ENCODE measurements around the gene RPS28. TPM values are rescaled to one million over a fixed set of nuclear protein-coding genes. Genes with fewer than 3 reads are reported as not detected.
A peak's percentile ranks its signal among the peaks of the same experiment; 100 is the strongest.
"Not testable (repeated sequence)": the region's sequence is repeated elsewhere in the genome, so short reads cannot be mapped to it uniquely, and the experiment has no call there.

RPS28 gene
- total RNA-seq, 1 donor from 2014 or later, result 365 TPM

DNA sequence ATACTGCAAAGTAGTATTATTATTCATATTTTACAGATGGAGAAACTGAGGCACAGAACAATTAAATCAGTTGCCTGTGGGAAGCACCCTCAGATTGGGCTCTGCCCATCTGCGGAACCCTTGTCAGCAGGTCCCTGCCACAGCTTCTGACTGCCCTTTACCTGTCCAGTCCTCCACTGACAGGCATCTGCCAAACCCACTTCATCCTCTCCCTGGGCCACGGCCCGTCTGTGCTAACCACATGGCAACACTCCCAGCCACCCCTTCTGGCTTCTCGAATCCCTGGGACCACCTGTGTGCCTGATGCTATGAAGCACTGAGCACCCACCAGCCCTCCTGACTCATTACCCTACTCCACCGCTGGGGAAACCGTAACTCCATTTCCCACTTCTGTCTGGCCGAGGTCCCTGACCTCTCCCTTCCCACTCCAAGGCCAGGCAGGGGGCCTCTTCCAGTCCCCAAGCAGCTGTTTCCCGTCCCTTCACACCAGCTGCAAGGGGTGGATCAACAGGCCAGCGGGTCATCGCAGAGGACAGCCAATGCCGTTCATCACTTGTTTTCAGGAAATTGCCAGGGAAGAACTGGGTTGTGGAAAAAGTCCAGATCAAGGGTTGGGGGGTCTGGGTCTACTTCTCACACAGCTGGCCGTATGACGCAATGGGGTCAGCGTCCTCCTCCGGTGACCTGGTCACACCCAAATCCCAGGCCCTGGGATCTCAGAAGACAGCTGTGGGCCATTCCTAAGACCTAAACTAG is 19.2 kb downstream of the RPS28 start:
- DNase-seq (ENCODE audit: extremely low read depth, low read depth, low spot score), result no peak

DNA sequence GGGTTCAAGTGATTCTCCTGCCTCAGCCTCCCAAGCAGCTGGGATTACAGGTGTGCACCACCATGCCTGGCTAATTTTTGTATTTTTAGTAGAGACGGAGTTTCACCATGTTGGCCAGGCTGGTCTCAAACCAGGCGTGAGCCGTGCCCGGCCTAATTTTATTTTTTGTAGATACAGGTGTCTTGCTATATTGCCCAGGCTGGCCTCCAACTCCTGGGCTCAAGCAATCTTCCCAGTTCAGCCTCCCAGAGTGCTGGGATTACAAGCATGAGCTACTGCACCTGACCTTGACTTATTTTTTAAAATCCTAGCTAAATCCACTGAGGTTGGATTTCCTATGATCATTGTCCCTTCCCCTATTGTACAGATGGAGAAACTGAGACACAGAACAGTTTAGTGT is 20.2 kb downstream of the RPS28 start:
- DNase-seq (ENCODE audit: extremely low read depth, low read depth, low spot score), result not testable (repeated sequence)

DNA sequence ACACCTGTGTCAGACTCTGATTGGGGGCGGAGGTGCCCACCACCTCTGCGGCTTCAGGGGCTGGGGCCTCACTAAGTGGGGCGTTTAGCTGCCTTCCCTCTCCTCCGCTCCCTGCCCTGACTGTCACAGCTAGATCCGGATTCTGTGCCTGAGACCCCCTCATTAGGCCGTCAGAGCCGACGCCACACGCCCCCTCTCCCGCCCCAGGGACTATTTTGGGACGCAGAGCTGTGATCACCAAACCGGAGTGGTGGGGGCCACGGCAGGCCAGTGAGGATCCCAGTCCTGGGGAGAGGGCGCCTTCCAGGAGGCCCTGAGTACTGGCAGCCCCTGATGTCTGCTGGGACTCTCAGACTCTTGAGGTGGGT is 21.0 kb downstream of the RPS28 start:
- no peak for DNase-seq (ENCODE audit: extremely low read depth, low read depth, low spot score)

DNA sequence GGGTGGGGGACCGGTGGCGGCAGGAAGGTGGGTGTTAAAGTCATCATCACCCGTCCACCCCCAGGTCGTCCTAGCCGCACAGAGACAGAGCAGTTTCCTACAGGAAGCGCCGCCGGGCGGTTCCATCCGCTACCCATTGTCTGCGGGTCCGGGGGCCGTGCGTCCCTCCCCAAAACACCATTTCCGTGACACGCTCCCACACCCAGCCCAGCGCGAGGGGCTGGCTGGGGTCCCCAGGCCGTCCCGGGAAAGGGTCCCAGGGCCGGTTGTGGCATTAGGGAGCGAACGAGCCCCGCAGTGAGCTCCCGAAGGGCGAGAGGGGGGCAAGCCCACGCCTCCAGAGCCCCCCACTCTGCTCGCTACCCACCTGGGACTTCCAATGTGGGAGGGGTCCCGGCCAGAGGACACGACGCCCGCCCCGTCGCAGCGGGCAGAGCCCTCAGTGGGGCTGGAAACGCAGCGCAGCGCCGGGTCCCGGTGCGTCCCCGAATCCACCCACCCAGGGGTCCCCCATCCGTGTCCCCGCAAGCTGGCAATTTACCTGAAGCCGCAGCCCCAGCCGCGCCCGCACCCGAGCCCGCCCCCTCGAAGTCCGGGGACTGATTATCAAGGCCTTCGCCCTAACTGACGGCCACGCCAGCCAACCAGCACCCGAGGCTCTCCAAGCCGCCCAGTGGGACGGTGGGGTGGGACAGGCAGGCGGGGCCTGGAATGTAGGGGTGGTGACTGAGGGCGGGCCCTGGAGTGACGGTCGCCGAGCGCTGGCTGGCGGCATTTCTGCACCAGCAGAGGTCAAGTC is 21.6 kb downstream of the RPS28 start, which contains the start of gene KANK3:
Gene KANK3 (minus strand): TSS at position 579 of the 799 bp plus-strand sequence. CDS start 5,434 bp downstream, outside the sequence.
- DNase-seq (ENCODE audit: extremely low read depth, low read depth, low spot score), result no peak

DNA sequence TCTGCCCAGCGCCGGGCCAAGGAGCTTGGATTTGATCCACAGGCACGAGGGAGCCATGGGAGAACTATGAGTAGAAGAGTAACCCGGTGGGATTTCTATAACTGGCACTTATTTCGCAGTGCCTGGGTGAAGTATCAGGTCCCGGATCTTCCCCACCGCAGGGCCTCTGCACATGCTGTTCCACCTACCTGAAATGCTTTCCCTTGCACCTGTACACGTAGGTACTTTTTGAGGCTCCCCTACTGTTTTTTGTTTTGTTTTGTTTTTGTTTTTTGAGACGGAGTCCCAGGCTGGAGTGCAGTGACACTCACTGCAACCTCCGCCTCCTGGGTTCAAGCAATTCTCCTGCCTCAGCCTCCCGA is 22.2 kb downstream of the RPS28 start:
- no peak for DNase-seq (ENCODE audit: extremely low read depth, low read depth, low spot score)

DNA sequence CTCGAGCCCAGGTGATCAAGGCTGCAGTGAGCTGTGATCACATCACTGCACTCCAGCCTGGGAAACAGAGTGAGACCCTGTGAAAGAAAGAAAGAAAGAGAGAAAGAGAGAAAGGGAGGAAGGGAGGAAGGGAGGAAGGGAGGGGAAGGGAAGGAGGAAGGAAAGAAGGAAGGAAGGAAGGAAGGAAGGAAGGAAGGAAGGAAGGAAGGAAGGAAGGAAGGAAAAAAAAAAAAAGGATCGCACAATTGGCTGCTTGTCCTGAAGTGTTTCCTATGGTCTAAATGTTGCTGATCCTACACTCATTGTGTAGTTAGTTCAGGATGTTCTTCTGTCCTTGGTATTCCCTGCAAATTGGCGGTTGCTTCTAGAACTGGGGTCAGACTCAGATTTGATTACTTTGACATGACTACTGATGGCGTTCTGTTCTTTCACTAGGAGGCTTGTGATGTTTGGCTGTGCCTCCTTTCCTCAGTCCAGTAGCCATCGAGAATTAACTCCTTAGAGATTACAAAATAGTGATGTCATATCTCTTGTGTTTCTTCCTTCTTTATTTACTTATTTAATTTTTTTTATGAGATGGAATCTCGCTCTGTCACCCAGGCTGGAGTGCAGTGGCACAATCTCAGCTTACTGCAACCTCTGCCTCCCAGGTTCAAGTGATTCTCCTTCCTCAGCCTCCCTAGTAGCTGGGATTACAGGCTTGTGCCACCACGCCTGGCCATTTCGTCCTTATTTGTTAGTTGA is 28.5 kb downstream of the RPS28 start:
- not testable (repeated sequence) for DNase-seq (ENCODE audit: extremely low read depth, low read depth, low spot score)

DNA sequence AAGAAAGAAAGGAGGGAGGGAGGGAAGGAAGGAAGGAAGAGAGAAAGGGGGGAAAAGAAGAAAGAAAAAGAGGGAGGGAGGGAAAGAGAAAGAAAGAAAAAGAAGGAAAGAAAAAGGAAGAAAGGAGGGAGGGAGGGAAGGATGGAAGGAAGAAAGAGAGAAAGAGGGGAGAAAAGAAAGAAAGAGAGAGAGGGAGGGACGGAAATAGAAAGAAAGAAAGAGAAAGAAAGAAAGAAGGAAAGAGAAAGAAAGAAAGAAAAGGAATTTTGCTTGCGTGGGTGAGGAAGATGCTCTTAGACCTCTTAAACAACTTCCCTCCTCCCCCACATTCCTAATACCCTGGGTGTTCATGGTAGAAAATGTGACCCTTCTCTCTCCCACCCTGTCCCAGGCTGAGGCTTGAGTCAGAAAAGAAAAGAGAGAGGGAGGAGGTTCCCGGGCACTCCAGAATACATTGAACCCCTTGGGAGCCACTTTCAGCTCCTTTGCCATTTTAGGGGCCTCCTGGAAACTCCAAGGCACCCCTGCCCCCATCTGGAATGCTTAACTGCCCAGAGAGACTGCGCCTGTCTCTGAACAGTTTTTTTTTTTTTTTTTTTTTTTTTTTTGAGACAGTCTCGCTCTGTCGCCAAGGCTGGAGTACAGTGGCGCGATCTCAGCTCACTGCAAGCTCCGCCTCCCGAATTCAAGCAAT is 31.0 kb downstream of the RPS28 start:
- no peak for DNase-seq (ENCODE audit: extremely low read depth, low read depth, low spot score)

DNA sequence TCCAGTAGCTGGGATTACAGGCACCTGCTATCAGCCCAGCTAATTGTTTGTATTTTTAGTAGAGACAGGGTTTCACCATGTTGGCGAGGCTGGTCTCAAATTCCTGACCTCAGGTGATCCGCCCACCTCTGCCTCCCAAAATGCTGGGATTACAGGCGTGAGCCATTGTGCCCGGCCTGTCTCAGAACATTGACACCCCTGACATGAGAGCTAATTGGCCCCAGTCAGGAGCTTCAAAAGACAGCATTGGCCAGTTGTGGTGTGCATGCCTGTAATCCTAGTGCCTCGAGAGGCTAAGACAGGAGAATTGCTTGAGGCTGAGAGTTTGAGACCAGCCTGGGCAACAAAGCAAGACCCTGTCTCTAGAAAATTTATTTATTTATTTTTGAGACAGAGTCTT is 31.5 kb downstream of the RPS28 start:
- not testable (repeated sequence) for DNase-seq (ENCODE audit: extremely low read depth, low read depth, low spot score)

DNA sequence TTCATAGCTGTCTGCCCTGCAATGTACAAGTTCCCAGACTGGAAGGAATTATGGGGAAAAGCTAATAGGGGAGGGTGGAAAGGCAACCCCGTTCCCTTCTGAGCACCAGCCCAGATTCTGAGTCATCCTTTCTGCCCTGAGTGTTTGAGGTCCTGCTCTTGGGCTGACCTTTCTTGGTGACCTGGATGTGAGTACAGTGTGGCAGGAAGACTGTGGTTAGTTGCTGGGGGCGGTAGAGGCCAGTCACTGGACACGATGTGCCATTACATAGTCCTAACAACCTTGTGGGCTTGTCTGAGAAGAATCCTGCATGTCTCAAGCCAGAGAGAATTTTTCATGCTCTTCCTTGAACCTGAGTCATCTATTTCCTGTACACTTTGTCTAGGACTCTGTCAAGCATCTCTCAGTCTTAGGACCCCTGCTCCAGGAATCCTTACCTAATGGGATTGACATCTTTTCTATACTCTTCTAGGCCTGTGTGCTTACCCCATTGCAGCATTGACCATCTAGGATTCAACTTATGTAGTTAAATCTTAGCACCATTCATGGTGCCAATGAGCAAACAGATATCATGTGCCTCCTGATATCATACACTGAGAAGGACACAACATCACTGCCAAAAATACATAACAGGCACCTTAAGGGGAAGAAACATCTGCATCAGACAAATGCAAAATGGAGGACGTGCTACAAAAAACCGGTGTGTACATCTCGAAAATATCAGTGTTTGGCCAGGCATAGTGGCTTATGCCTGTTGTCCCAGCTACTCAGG is 34.5 kb downstream of the RPS28 start:
- peak; percentile 95 for DNase-seq (ENCODE audit: extremely low read depth, low read depth, low spot score)

DNA sequence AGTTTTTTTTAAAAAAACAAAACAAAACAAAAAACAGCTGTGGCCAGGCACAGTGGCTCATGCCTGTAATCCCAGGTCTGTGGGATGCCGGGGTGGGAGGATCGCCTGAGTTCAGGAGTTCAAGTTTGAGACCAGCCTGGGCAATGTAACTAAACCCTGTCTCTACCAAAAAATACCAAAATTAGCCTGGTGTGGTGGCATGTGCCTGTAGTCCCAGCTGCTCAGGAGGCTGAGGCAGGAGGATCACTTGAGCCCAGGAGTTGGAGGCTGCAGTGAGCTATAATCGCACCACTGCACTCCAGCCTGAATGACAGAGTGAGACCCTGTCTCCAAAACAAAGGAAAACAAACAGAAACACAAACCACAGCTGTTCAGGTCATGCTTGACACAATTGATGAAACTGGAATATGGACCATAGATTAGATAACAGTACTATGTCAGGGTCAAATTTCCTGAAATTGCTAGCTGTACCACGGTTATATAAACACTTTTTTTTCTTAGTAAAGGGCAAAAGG is 35.8 kb downstream of the RPS28 start:
- no peak for DNase-seq (ENCODE audit: extremely low read depth, low read depth, low spot score)

DNA sequence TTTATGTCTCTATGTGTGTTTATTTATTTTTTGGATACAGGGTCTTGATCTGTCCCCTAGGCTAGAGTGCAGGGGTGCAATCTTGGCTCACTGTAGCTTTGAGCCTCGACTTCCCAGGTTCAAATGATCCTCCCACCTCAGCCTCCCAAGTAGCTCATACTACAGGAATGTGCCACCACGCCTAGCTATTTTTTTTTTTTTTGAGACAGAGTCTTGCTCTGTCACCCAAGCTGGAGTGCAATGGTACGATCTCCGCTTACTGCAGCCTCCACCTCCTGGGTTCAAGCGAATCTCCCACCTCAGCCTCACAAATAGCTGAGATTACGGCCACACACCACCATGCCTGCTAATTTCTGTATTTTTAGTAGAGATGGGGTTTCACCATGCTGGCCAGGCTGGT is 37.7 kb downstream of the RPS28 start:
- no peak for DNase-seq (ENCODE audit: extremely low read depth, low read depth, low spot score)

DNA sequence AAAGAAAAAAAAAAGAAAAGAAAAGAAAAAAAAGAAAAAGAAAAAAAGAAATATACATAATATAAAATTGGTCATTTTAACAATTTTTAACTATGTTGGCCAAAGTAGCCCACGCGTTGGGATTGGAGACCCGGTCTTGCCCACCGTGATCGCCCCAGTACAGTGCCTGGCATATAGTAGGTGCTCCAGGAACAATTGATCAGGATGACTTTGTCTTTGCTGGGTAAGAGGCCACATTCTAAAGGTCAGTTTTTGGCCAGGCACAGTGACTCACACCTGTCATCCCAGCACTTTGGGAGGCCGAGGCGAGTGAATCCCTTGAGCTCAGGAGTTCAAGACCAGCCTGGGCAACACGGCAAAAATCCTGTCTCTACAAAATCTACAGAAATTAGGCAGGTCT is 38.9 kb downstream of the RPS28 start:
- no peak for DNase-seq (ENCODE audit: extremely low read depth, low read depth, low spot score)

DNA sequence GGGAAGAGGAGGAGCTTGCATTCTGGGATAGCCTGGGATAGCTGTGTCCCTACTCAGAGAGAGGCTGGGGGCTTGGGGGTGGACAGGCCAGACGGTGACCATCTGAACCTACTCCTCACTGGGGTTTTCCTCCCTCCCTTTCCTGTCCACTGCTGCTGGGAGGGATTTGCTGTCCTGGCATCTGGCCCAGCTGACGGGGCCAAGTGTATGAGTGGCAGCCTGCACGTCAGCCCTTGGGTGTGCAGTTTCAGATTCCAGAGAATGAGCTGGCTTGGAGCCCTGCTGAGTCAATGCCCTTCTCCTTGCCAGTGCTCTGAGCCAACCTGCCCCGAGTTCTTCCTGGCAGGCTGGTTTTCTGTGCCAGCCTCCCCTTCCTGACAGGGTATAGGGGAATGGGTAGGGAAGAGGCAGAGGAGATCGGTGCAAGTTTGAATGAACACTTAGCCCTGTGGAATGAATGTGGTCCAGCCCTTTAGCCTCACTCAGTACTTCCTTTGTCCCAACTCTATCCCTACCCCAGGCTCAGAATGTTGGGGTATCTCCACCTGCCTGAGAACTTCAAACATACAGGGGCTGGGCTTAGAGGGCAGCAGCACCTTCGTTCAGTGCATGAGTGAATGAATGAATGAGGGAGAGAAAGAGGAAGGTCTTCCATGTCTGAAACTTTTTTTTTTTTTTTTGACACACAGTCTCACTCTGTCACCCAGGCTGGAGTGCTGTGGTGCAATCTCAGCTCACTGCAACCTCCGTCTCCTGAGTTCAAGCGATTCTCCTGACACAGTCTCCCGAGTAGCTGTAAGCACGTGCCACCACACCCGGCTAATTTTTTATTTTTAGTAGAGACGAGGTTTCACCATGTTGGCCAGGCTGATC is 40.9 kb downstream of the RPS28 start:
- peak; percentile 93 for DNase-seq (ENCODE audit: extremely low read depth, low read depth, low spot score)

DNA sequence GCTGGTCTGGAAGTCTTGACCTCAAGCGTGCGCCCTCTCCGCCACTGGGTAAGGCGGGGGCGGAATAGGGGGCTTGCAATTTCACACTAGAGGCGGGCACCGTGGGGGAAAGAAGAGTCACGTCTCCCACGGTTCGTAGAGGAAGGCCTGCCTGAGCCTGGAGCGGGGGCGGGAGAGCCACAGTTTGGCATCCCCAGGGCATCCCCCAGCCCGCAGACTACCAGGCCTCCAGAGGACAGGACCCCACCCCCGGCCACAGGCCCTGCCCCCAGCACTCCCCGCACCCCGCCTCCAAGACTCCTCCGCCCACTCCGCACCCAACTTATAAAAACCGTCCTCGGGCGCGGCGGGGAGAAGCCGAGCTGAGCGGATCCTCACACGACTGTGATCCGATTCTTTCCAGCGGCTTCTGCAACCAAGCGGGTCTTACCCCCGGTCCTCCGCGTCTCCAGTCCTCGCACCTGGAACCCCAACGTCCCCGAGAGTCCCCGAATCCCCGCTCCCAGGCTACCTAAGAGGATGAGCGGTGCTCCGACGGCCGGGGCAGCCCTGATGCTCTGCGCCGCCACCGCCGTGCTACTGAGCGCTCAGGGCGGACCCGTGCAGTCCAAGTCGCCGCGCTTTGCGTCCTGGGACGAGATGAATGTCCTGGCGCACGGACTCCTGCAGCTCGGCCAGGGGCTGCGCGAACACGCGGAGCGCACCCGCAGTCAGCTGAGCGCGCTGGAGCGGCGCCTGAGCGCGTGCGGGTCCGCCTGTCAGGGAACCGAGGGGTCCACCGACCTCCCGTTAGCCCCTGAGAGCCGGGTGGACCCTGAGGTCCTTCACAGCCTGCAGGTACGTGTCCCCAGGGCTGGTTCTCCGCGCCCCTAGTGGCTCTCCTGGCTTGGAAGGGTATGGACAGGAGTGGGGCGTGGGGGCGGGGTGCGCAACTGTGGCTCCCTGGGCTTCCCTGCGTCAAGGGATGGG is 42.8 kb downstream of the RPS28 start, which contains the start of gene ANGPTL4:
Gene ANGPTL4 (plus strand): TSS at position 353 of the 969 bp plus-strand sequence. CDS start 167 bp downstream, at position 520.
- no peak for DNase-seq (ENCODE audit: extremely low read depth, low read depth, low spot score)

DNA sequence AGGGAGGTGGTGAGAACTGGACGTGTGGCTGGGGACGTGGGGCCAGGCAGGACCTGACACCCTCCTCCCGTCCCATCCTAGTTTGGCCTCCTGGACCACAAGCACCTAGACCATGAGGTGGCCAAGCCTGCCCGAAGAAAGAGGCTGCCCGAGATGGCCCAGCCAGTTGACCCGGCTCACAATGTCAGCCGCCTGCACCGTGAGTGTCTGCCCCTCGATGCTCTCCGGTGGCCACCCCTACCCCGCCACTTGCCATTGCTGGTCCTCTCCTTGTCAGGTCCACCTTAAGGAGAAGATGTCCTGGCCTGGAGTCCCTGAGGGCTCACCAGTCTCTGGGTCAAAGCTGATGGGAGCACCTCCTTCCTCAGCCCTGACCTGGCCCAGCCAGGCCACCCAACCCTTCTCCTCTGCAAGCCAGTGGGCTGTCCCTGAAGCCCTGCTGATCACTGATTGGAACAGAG is 44.9 kb downstream of the RPS28 start:
- DNase-seq (ENCODE audit: extremely low read depth, low read depth, low spot score), result no peak

DNA sequence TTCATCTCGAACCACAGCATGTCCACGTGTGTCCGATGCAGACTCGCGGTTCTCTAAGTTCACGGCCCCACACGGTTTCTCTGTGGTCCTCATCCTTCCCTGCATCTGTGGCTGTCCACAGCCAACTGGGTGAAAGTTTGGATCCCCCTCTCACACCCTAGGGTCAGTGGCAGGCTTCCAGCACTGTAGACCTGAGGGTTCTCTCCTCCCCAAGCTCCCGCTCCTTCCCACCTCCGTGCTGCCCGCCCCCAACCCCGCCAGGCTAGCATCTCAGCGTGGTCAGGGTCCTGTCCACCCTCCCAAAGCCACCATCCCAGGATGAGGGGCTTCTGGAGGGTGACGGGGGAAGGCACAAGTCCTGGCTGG is 45.6 kb downstream of the RPS28 start:
- no peak for DNase-seq (ENCODE audit: extremely low read depth, low read depth, low spot score)

DNA sequence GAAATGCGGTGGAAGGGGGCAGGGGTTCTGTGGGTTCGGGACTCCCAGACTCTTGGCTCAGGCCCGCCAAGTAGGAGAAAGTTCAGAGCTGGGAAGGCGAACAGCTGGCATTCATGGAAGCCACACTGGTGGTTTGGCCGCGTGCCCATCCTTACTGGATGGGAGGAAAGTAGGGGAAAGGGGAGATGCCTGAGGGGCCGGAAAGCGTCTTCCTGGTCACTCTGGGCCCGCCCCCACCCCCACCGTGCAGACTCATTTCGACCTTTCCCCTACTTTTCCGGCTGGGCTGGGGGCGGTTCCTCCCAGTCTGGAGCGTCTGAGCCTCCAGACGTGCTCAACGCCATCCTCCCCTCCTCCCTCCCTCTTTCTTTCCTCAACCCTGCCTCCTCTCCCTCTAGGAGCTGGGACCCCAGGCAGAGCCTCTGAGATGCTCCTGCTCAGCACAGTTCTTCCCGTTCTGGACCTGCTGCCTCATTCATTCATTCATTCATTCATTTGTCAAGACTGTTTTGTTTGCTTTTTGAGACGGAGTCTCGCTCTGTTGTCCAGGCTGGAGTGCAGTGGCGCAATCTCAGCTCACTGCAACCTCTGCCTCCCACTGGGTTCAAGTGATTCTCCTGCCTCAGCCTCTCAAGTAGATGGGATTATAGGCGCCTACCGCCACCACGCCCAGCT is 46.2 kb downstream of the RPS28 start:
- no peak for DNase-seq (ENCODE audit: extremely low read depth, low read depth, low spot score)

All from glomerular endothelial cell (primary cell).